GM23338 (cell line): Measurements from ENCODE around the gene SRGAP3. TPM values are rescaled to one million over a fixed set of nuclear protein-coding genes. Genes with fewer than 3 reads are reported as not detected.

Experiments used
- ATAC-seq: fragments of 200-7000 bp; cut with Tn5 transposase; 3 replicates; pipeline ENCODE4 v1.9.1; 2020
- DNase-seq: peaks from one replicate; pipeline ENCODE4 v3.0.0-alpha.2; 2015; ENCODE audit warnings: low spot score
- H2AFZ ChIP-seq: fragments of 200-600 bp; sonication (generic); 2 replicates; pipeline ENCODE4 v1.8.0; 2016; ENCODE audit warnings: antibody characterized with exemption, mild to moderate bottlenecking, moderate library complexity
- H3F3A ChIP-seq: fragments of 200-600 bp; sonication (generic); replicated peaks from 2 replicates; pipeline ENCODE4 v1.8.0; 2017; ENCODE audit warnings: antibody characterized with exemption, mixed run types, low read depth
- H3K27ac ChIP-seq: fragments of 200-600 bp; sonication (generic); 2 replicates; pipeline ENCODE4 v1.6.1; 2016; ENCODE audit warnings: low read depth
- H3K27me3 ChIP-seq: fragments of 200-600 bp; sonication (generic); 2 replicates; pipeline ENCODE4 v1.8.0; 2016; ENCODE audit warnings: mild to moderate bottlenecking, mixed run types, moderate library complexity; ENCODE audit not compliant: insufficient read depth
- H3K36me3 ChIP-seq: fragments of 200-600 bp; sonication (generic); 2 replicates; pipeline ENCODE4 v1.8.0; 2016; ENCODE audit warnings: mild to moderate bottlenecking; ENCODE audit not compliant: insufficient read depth
- H3K4me1 ChIP-seq: fragments of 200-600 bp; sonication (generic); 2 replicates; pipeline ENCODE4 v1.8.0; 2016; ENCODE audit warnings: mild to moderate bottlenecking, moderate library complexity; ENCODE audit not compliant: insufficient read depth
- H3K4me2 ChIP-seq: fragments of 200-600 bp; sonication (generic); 2 replicates; pipeline ENCODE4 v1.7.1; 2017; ENCODE audit warnings: mixed run types
- H3K4me3 ChIP-seq: fragments of 200-600 bp; sonication (generic); 2 replicates; pipeline ENCODE4 v1.6.1; 2016; ENCODE audit warnings: mixed run types
- H3K79me2 ChIP-seq: fragments of 200-600 bp; sonication (generic); replicated peaks from 2 replicates; pipeline ENCODE4 v1.8.0; 2017; ENCODE audit warnings: mild to moderate bottlenecking; ENCODE audit not compliant: insufficient read depth
- H3K9me2 ChIP-seq: fragments of 200-600 bp; sonication (generic); 2 replicates; pipeline ENCODE4 v1.8.0; 2017; ENCODE audit not compliant: insufficient read depth
- H4K20me1 ChIP-seq: fragments of 200-600 bp; sonication (generic); replicated peaks from 2 replicates; pipeline ENCODE4 v1.8.0; 2017; ENCODE audit warnings: mild to moderate bottlenecking; ENCODE audit not compliant: insufficient read depth
- H3K27ac Mint-ChIP-seq: 2 replicates; pipeline ENCODE4 v1.8.0; 2020; ENCODE audit warnings: inconsistent platforms, mild to moderate bottlenecking, moderate library complexity, mixed read lengths
- H3K27me3 Mint-ChIP-seq: 3 replicates; pipeline ENCODE4 v1.8.0; 2022; ENCODE audit warnings: low read depth, mild to moderate bottlenecking, moderate library complexity, mixed read lengths, inconsistent platforms; ENCODE audit not compliant: insufficient read depth, poor library complexity
- H3K36me3 Mint-ChIP-seq: 3 replicates; pipeline ENCODE4 v1.8.0; 2021; ENCODE audit warnings: low read depth, mild to moderate bottlenecking, inconsistent platforms, moderate library complexity, mixed read lengths
- H3K4me1 Mint-ChIP-seq: 3 replicates; pipeline ENCODE4 v1.8.0; 2020; ENCODE audit warnings: mild to moderate bottlenecking, inconsistent platforms, mixed read lengths
- H3K4me3 Mint-ChIP-seq: 3 replicates; pipeline ENCODE4 v1.8.0; 2021; ENCODE audit warnings: moderate library complexity, mild to moderate bottlenecking, inconsistent platforms, mixed read lengths
- H3K9me3 Mint-ChIP-seq: 3 replicates; pipeline ENCODE4 v1.8.0; 2020; ENCODE audit warnings: moderate library complexity, mild to moderate bottlenecking, inconsistent platforms, mixed read lengths
- EZH2phosphoT487 ChIP-seq: fragments of 200-600 bp; sonication (generic); IDR thresholded peaks from one replicate; pipeline ENCODE4 v1.8.1; 2018; ENCODE audit warnings: antibody characterized with exemption; ENCODE audit not compliant: unreplicated experiment
- JUNB ChIP-seq: IDR thresholded peaks from one replicate; pipeline ENCODE4 v1.6.1; 2016; ENCODE audit warnings: antibody characterized with exemption; ENCODE audit not compliant: unreplicated experiment
- STAT1 ChIP-seq: IDR thresholded peaks from one replicate; pipeline ENCODE4 v1.6.1; 2016; ENCODE audit warnings: antibody characterized with exemption; ENCODE audit not compliant: unreplicated experiment
- ZNF331 ChIP-seq: fragments of 250-450 bp; sonication (Bioruptor Pico); IDR thresholded peaks from 2 replicates; pipeline ENCODE4 v1.5.0; 2020; ENCODE audit warnings: low read depth, mild to moderate bottlenecking, moderate library complexity
- polyA plus RNA-seq: library from polyadenylated mRNA; unstranded; fragments of >200 nt; fragmentation: Nextera tagmentation; extraction: Ambion mirVana; gene quantifications from 2 replicates; pipeline ENCODE4 v1.2.1, GENCODE V29; 2016
- total RNA-seq: library from RNA; depleted of rRNA; stranded (reverse); fragments of >200 nt; shearing (Covaris generic); gene quantifications from 2 replicates; pipeline ENCODE4 v1.2.3, GENCODE V29; 2014
- TF ChIP-seq, protein P1 (sequence below): fragments of 250-450 bp; sonication (Bioruptor Pico); IDR thresholded peaks from 2 replicates; pipeline ENCODE4 v1.5.0; 2020; ENCODE audit warnings: mild to moderate bottlenecking, moderate library complexity
- TF ChIP-seq, protein P2 (sequence below), 2 experiments: fragments of 200-600 bp in 1 of 2; sonication (generic) in 1 of 2; conservative IDR thresholded peaks; 2 replicates each; pipeline versions ENCODE4 v1.5.1 to v1.6.1; 2016 to 2017; ENCODE audit warnings: antibody characterized with exemption in 2 of 2, low read depth in 2 of 2, mild to moderate bottlenecking in 2 of 2, moderate library complexity in 1 of 2

SRGAP3 gene
- total and polyA plus RNA-seq, 2 experiments from 2014 or later = 6.4 to 9.4 TPM

DNA sequence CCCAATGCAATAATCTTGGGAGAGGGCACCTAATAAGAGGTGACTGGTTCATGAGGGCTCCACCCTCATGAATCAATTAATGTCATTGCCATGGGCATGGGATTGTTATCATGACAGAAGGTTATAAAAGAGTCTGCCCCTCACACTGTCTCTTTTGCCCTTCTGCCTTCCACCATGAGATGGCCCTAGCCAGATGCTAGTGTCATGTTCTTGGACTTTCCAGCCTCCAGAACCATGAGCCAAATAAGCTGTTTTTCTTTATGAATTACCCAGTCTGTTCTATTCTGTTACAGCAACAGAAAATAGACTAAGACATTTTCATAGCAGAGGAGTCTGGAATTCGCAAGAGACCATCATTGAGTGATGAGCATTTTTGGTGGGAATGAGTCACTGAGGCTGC, 270.2 kb downstream of the SRGAP3 start:
- DNase-seq (no peak), ATAC-seq (no peak)
- Histone ChIP-seq H3K4me1 (no peaks in the 10 kb centered on the region), H3K4me2 (no peak overlapping the region), H3K27me3 (no peaks in the 10 kb centered on the region), H4K20me1 (no peaks in the 10 kb centered on the region), H3K9me2 (peaks cover 10% of the 10 kb centered on the region; the same call in 1 of the 2 replicates), H3K4me3 (no peak overlapping the region), H2AFZ (no peak overlapping the region), H3F3A (no peaks in the 10 kb centered on the region), H3K36me3 (no peaks in the 10 kb centered on the region), H3K27ac (no peak overlapping the region), H3K79me2 (no peaks in the 10 kb centered on the region)
- Mint-ChIP-seq H3K36me3 (no peaks in the 10 kb centered on the region), H3K27ac (no peak overlapping the region), H3K4me1 (peaks cover 6% of the 10 kb centered on the region; the same call in 1 of the 3 replicates), H3K9me3 (peaks cover 3% of the 10 kb centered on the region; the same call in 2 of the 3 replicates), H3K4me3 (no peak overlapping the region), H3K27me3 (peaks cover 6% of the 10 kb centered on the region)
- TF ChIP-seq, protein P1, sequence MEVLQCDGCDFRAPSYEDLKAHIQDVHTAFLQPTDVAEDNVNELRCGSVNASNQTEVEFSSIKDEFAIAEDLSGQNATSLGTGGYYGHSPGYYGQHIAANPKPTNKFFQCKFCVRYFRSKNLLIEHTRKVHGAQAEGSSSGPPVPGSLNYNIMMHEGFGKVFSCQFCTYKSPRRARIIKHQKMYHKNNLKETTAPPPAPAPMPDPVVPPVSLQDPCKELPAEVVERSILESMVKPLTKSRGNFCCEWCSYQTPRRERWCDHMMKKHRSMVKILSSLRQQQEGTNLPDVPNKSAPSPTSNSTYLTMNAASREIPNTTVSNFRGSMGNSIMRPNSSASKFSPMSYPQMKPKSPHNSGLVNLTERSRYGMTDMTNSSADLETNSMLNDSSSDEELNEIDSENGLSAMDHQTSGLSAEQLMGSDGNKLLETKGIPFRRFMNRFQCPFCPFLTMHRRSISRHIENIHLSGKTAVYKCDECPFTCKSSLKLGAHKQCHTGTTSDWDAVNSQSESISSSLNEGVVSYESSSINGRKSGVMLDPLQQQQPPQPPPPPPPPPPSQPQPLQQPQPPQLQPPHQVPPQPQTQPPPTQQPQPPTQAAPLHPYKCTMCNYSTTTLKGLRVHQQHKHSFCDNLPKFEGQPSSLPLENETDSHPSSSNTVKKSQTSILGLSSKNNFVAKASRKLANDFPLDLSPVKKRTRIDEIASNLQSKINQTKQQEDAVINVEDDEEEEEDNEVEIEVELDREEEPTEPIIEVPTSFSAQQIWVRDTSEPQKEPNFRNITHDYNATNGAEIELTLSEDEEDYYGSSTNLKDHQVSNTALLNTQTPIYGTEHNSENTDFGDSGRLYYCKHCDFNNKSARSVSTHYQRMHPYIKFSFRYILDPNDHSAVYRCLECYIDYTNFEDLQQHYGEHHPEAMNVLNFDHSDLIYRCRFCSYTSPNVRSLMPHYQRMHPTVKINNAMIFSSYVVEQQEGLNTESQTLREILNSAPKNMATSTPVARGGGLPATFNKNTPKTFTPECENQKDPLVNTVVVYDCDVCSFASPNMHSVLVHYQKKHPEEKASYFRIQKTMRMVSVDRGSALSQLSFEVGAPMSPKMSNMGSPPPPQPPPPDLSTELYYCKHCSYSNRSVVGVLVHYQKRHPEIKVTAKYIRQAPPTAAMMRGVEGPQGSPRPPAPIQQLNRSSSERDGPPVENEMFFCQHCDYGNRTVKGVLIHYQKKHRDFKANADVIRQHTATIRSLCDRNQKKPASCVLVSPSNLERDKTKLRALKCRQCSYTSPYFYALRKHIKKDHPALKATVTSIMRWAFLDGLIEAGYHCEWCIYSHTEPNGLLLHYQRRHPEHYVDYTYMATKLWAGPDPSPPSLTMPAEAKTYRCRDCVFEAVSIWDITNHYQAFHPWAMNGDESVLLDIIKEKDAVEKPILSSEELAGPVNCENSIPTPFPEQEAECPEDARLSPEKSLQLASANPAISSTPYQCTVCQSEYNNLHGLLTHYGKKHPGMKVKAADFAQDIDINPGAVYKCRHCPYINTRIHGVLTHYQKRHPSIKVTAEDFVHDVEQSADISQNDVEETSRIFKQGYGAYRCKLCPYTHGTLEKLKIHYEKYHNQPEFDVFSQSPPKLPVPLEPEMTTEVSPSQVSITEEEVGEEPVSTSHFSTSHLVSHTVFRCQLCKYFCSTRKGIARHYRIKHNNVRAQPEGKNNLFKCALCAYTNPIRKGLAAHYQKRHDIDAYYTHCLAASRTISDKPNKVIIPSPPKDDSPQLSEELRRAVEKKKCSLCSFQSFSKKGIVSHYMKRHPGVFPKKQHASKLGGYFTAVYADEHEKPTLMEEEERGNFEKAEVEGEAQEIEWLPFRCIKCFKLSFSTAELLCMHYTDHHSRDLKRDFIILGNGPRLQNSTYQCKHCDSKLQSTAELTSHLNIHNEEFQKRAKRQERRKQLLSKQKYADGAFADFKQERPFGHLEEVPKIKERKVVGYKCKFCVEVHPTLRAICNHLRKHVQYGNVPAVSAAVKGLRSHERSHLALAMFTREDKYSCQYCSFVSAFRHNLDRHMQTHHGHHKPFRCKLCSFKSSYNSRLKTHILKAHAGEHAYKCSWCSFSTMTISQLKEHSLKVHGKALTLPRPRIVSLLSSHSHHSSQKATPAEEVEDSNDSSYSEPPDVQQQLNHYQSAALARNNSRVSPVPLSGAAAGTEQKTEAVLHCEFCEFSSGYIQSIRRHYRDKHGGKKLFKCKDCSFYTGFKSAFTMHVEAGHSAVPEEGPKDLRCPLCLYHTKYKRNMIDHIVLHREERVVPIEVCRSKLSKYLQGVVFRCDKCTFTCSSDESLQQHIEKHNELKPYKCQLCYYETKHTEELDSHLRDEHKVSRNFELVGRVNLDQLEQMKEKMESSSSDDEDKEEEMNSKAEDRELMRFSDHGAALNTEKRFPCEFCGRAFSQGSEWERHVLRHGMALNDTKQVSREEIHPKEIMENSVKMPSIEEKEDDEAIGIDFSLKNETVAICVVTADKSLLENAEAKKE (CRISPR knock-in tag) = no peak
- TF ChIP-seq, protein P2, sequence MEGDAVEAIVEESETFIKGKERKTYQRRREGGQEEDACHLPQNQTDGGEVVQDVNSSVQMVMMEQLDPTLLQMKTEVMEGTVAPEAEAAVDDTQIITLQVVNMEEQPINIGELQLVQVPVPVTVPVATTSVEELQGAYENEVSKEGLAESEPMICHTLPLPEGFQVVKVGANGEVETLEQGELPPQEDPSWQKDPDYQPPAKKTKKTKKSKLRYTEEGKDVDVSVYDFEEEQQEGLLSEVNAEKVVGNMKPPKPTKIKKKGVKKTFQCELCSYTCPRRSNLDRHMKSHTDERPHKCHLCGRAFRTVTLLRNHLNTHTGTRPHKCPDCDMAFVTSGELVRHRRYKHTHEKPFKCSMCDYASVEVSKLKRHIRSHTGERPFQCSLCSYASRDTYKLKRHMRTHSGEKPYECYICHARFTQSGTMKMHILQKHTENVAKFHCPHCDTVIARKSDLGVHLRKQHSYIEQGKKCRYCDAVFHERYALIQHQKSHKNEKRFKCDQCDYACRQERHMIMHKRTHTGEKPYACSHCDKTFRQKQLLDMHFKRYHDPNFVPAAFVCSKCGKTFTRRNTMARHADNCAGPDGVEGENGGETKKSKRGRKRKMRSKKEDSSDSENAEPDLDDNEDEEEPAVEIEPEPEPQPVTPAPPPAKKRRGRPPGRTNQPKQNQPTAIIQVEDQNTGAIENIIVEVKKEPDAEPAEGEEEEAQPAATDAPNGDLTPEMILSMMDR (conservative IDR thresholded peaks at IDR 0.05; ENCODE audit: low read depth in 2 of 2) = no peak
- TF ChIP-seq JUNB (no peak), ZNF331 (no peak), STAT1 (no peak), EZH2phosphoT487 (no peak)
